ENCODE results near the gene SRGAP3.

Gene SRGAP3

DNA sequence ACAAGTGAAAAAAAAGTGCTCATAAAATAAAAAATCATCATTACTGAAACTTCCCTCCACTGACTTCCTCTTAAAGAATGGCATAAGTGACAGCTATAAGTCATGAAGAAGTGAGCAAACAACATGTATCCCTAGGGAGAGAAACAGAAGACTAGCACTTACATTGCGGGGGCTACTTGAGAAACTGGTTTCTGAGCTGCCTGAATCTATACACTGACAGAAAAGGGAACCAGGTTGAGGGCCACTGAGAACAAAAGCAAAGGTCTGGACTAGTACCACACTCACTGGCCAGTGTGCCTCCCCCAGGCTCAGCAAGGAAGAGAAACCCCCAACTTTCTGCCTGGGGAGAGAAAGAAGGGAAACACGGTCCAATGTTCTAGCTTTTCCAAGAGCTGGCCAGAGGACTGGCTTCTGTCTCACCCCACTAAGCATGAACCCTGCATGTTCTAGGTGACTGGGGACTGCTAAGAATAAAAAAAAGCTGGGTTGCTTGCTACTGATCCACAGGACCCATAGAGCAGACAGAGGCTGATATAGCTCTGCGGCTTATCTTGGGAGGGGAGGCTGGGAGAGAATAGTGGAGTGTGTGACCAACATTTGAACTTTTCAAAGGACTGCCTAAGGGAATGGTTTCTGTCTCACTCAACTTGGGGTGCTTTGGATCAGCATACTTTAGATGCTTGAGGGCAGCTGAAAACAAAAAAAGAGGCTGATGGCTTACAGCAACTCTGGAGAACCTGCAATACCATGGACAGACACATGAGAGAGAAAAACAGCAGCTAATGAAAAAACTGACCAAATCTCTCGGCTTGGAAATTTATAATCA is 294.3 kb downstream of the SRGAP3 start:
- DNase-seq: no peak

- DNase-seq: no peak
These were observed 296.1 kb downstream of the SRGAP3 start for GRCh38 chr3:8953313-8953712.

DNA sequence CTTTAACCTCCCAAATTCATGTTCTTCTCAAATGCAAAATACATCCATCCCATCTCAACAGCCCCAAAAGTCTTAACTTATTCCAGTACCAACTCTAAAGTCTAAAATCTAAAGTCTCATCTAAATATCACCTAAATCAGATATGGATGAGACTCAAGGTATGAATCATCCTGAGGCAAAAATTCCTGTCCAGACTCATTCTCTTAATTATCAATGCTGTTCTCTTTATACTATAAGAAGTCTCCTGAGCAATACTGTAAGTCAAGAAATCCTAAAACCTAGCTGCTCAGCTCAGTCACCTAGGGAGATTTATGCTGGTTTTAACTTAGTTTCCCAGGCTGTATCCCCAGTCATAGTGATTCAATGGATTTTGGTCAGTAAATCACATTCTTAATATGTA is 297.3 kb downstream of the SRGAP3 start:
- DNase-seq: no peak

GRCh38 chr3:8945890-8946600 is 303.4 kb downstream of the SRGAP3 start:
- DNase-seq: no peak

DNA sequence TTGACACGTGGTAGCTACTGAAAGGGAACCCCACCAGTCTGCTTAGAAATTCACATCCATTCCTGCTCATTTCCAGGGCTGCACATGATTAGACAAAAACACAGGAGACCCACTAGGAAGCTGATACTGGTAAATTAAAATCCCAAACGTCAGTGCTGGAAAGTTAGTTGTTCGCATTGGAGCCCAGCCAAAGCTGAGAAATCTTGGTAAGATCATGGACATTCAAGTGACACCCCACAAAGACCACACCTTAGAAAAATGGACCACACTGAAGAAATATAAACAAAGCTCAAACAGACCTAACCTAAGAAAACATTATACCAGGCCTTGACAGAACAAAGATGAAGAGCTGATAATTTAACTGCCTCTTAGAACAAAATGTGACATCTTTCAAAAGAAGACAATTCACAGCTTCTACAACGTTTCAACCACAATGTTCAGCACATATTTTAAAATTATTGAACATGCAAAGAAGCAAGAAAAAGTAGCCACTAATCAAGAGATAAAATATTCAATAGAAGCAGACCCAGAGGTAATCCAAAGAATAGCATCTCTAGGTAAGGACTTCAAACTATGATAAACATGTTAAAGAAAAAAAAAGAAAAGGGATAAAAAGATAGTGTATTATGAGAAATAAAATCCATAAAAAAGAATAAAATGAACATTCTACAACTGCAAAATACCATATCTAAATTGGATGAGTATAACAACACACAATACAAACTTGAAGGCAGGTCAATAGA is 306.5 kb downstream of the SRGAP3 start:
- DNase-seq: no peak

GRCh38 chr3:8942115-8942514 is 307.3 kb downstream of the SRGAP3 start:
- DNase-seq: no peak

DNA sequence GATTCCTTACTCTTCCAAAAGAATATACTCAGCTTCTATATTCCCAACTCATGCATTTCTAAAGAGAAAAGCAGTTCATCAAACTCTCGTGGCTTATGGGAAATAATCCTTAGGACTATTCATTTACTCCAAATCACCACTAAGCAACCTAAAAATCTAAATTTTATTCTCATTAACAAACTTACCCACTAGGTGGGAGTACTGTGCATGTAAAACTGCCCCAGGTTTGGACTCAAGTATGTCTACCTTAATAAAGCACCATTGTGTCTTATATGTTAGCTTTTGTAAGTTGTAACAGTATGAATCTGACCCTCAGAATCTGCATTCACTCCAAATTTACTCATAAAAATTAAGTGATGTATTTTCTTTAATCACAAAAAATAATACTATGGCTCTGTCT is 311.4 kb downstream of the SRGAP3 start:
- DNase-seq: no peak

DNA sequence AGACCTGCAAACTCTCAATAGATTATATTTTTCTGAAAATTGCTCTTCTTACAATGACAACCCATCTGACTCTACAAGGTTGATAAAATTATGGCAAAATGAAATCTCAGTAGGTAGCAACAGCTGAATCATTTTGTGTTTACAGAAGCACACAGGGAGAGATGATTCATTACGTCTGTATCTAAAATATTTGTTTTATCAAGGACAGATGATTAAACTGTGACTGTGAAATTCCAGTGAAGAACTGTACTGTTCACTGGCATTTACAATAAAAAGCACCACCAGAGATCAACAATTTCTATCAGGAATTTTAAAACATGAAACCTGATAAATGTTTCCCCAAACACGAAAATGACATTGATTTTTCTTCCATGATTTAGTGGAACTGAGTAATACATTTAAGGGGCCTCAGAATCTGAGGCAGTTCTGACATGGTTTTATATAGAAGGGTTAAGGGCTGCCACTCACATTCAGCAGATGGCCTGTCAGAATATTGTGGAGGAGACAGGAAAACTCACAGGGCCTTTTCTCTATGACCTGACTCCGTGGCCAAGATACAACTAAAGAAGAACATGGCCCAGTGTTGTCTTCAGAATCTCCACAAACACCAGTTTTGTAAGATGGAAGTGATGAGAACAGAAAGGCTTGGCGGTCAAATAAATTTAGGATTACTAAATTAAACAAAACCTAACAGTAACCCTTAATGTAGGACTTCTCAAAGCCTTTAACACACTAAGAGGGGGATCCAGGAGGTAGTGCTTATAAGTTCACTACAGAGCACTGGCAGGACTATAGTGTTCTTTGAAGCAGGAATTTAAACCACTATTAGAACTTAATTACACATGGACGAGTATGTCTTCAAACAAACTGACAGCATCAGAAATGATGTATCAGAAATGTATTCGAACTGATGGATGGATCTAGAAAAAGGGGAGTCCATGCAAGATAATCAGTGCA is 312.1 kb downstream of the SRGAP3 start:
- no peak for DNase-seq

DNA sequence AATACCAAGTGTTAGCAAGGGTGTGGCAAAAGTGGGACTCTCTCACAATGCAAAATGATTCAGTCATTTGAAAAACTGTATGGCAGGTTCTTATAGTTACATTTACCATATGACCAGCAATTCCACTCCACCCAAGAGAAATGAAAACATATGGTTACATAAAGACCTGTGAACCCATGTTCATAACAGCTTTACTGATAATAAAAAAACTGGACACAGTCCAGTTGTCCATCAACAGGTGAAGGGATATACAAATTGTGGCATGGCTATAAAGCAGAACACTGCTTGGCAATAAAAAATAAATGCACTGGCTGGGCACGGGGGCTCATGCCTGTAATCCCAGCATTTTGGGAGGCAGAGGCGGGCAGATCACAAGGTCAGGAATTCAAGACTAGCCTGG is 316.9 kb downstream of the SRGAP3 start:
- DNase-seq: no peak

DNA sequence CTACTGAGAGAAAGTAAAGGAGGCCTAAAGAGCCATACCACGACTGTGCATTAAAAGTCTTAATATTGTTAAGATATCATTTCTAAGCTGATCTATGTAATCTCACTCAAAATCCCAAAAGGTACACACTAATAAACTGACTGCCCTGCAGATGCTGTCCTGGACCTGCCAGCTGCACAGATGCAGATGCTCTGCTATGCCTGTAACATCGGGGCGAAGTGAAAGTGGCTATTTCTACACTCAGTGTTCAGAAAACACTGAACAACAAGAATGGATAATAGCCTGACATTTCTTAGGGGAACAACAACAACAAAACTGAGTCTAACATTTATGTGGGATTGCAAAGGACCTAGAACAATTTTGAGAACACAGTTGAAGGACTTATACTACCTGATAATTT is 318.1 kb downstream of the SRGAP3 start:
- DNase-seq: no peak
